ENCODE data around the gene C1QTNF5.
"Not testable (repeated sequence)": the region's sequence is repeated elsewhere in the genome, so short reads cannot be mapped to it uniquely, and the experiment has no call there.

C1QTNF5 gene

DNA sequence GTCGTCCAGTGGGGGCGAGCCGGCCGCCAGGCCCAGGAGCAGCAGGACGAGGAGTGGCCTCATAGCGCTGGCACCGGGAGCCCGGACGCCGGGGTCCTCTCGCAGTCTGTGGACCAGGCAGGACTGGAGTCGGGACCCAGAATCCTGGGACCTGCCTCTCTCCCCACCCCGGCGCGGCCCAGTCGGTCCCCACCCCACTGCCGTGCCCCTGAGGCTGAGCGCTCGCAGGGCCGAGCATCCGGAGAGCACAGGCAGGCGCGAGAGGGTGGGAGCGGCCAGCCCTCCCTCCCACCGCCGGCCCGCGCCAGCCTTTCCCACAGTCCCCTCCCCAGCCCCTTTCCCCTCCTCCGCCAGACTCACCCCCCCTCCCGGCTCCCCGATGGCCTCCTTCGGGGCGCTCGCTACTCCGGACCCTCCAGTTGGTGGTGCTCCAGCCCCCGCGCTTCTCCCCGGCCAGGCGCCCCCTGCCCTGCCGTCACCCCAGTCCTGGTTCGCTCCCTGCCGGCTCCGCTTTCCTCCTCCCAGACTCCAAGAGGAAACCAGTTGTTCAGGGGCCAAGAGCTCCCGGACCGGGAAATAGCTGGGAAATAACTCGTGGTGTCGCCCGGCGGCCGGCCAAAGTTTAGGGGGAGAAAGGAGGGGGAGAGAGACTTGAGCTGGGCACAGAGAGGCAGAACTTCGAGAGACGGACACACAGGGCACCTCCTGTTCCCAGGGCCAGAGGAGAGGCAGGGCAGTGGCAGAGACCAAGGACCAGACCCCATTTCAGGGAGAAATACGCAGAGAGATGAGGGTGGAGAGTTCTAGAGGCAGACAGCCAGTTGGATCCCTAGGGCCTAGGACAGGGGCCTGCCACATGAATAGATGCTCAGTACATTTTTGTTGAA lies at the start of gene C1QTNF5:
C1QTNF5 (minus strand) TSS at position 549 of the 887 bp plus-strand sequence; CDS start at position 63, 486 bp downstream.
- no peak for DNase-seq

- DNase-seq: peak; percentile 48
Observed at GRCh38 chr11:119389611-119390254, 49.0 kb upstream of the C1QTNF5 start.

DNA sequence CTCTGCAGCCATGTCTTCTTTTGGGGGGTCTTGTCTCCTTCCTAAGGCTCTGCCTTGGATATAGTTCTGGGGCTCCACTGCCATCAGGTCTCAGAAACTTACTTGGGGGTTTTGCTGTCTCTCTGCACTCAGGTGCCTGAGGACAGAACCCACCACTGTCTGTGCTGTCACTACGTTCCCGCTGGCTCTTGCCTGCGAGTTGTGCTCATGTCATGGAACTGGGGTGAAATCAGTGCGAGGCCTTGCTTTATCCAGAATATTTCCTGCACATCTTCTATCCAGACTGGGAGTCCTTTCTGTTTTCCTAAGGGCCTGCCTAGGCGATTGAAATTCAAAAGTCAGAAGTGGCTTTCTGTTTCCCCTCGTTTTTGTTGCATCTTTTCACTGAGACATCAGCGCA lies 47.4 kb upstream of the C1QTNF5 start:
- no peak for DNase-seq

DNA sequence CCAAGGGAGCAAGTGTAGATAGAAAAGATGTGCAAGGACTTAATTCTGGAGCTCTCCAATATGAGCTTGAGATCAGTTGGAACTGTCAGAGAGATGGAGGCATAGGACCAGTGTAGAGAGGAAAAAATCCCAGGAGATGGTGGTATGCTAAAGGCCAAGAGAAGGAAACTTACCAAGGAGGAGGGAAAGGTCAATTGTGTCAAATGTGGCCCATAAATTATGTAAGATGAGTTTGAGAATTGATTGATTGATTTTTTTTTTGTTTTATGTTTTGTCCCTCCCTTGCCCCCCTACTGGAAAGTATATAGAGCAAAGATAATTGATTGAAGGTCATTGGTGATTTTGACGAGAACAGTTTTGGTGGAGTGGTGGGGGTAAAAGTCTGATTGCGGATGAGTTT lies 43.6 kb upstream of the C1QTNF5 start:
- DNase-seq: no peak

DNA sequence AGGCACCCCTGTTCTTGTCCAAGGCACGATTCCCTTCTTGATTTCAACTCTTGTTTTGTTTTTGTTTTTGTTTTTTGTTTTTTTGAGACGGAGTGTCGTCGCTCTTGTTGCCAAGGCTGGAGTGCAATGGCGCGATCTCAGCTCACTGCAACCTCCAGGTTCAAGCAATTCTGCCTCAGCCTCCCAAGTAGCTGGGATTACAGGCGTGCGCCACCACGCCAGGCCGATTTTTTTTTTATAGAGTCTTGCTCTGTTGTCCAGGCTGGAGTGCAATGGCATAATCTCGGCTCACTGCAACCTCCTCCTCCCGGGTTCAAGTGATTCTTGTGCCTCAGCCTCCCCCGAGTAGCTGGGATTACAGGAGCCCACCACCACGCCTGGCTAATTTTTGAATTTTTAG lies 41.8 kb upstream of the C1QTNF5 start:
- DNase-seq: not testable (repeated sequence)

DNA sequence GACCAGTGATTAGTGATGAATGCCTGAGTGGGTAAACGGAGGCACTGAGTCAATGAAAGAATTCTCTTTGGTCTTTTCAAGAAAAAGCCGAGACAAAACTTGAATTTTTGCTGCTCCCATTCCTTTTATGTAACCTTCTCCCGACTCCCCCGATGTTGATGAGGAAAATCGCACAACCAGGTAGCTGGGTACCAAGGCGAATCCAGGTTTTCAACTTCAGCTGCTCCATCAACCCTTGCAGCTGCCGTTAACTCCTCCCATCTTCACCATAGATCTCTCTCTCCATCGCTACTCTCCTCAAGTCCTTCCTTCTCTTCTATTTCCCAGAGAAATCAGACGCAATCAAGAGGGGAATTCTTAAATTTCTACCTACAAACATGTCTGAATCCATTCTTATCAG lies 41.4 kb upstream of the C1QTNF5 start:
- no peak for DNase-seq

DNA sequence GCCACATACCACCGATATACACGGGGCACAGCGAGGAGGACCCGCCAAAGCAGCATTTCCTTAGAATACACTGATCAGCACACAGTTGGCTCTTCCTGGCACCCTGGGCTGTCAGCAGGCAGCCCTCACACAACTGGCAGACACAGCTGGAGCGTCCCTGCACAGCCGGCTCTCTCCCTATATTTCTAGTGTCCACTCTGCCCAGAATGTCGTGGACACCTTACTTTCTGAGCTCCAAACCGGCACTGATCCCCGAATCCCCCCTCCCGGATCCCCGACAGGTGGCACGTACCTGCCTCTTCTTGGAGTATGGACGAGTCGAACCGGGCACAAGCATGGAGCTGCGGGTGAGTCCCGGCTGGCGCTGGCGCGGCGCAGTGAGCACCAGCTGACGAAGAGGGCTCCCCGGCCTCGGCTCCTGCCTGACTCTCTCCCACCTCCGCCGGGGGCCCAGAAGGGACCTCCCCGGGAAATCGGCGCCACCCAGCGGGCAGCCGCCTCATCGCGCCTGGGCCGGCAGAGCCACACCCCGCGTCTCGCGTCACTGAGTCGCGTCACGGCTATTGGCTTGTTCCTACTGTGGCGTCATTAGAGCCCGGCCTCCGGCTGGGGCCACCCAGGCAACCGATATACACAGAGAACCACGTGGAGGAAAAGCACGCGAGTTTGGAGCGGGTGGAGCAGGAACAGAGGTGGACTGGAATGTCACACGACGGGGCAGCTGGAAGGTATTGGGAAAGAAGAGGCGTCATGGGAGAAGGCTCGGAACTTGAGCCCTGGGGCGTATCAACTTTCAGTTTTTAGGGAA lies 40.7 kb upstream of the C1QTNF5 start, which contains the start of gene USP2:
USP2 (minus strand) TSS at position 510 of the 808 bp plus-strand sequence. CDS start 8,210 bp downstream, outside the sequence.
- DNase-seq: peak; percentile 97

- DNase-seq: no peak
Observed at GRCh38 chr11:119380827-119381180, 40.1 kb upstream of the C1QTNF5 start.

DNA sequence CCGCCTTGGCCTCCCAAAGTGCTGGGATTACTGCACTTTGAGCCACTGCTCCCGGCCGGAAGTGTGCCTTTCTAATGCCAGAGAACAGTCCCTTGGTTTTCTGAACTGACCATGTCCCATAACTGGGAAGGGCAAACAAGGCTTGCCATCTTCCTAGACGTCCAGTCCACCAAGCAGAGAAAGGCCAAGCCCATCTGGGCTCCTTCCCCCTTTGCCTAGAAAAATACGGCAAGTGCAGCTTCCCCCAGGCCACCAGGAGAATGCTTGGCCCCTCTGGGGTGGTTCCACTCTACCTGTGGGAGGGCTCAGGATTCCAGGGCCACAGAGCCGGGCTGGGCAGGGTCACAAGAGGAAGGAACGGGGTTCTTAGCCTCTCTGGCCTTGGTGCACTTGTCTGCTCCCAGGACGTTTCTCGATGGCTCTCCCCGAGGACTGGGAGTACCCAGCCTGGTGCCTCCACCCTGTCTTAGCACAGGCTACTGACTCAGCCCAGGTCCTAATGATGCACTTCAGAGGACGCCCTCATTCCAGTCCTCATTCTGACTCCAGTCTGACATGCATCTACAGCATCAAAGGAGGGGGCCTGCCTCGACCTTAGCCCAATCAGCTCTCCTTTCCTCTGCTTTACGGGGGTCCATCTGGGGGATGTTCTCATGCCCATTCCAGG lies 39.6 kb upstream of the C1QTNF5 start:
- no peak for DNase-seq

DNA sequence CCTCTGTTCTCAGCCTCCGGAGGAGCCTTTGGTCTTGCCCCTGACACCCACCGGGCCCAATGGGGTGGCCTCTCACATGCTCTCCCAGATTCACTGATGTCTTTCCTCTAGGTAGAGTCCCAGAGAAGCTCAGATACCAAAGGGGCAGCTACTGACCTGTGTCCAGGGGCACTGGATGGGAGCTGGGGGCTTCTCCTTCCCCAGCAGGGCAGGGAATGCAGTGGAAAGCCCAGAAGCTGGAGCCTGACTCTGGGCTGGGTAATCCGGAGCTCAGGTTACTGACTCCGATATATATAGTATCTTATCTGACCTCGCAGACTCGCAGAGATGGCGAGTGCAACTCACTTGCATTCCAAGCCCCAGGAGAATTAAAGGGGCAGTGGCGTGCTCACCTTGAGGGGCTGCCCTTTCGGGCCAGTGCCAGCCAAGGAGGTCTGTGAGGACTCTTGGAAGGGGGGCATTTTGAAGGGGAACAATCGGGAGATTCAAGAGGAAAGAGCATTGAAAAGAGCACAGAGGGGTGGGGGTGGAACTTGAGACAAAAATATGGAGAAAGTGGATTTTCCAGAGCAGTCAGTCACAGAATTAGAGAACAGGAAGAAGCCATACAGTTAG lies 38.3 kb upstream of the C1QTNF5 start:
- DNase-seq: no peak

GRCh38 chr11:119377961-119378667 lies 37.4 kb upstream of the C1QTNF5 start:
- DNase-seq: no peak

DNA sequence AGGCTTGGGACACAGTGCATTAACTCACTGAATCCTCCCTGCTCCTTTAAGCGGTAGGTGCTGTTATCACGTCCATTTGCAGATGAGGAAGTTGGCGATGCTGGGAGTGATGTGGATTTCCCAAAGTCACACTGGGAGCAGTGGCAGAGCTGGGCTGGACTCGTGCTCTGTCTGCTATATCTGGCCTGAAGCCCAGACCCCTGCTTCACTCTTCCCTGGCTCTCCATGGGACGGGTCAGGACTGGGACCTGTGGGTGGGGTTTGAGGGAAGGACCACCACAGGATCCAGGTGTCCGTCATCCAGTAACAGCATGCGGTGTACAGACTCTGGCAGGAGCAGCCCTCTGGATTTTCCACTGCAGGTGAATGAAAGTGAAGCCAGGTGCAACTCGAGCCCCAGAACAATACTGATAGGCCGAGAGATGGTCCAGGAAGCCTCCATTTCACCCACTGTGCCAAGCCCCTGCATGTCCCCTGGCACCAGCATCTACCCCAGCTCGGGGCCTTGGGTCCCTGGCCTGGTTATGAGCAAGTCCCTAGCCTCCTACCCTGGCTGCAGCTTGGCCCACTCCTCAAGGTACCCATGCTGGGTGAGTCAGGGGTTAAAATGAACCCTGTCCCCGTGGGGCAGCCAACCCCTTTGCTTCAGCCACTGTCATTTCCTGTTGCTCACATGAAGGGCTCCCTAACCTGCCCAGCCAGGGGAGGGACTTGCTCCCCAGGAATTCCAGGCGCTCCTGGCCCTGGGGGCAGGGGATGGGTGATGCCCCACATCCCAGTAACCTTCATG lies 36.6 kb upstream of the C1QTNF5 start:
- no peak for DNase-seq

- no peak for DNase-seq
Observed at GRCh38 chr11:119376197-119376847, 35.6 kb upstream of the C1QTNF5 start.

DNA sequence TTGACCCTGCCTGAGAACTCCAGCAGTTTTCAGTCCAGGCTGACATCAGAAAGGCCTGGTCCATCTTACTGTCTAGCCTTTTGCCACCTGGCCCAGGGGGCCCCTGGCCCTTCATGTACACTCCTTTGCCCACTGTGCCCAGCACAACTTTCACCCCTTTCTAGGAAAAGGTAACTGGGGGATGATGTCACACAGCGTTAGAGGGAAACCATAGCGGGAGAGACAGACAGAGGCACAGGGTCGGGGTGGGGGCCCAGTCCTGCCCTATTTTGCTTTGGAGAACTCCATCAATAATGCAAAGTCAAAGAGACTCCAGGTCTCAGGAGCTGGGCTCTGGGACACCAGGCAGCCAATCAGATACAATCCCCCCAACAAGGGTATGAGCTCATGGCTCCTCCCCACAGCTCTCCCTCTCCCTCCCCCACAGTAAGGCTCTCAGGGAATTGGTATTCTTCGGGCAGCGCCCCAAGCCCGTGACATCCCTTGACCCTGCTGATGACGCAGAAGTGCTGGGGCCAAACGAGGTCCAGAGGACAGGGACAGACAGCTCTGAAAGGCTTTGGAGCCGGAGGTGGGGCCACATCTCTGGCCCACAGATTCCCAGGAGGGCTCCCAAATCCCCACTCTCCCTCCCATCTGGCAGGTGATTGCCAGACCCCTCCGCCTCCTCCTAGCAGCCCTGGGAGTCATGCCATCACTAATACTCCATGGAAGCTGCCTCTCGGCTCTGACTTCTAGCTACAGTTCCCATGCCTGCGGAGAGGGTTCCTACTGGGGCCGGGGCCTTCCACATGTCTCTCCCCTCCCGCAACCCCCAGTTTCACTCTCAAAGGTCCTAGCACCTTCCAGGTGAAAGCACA lies 34.9 kb upstream of the C1QTNF5 start:
- no peak for DNase-seq

- DNase-seq: peak; percentile 45
Observed at GRCh38 chr11:119374632-119375336, 34.1 kb upstream of the C1QTNF5 start.

- DNase-seq: peak; percentile 63
Observed at GRCh38 chr11:119373921-119374631, 33.4 kb upstream of the C1QTNF5 start.

DNA sequence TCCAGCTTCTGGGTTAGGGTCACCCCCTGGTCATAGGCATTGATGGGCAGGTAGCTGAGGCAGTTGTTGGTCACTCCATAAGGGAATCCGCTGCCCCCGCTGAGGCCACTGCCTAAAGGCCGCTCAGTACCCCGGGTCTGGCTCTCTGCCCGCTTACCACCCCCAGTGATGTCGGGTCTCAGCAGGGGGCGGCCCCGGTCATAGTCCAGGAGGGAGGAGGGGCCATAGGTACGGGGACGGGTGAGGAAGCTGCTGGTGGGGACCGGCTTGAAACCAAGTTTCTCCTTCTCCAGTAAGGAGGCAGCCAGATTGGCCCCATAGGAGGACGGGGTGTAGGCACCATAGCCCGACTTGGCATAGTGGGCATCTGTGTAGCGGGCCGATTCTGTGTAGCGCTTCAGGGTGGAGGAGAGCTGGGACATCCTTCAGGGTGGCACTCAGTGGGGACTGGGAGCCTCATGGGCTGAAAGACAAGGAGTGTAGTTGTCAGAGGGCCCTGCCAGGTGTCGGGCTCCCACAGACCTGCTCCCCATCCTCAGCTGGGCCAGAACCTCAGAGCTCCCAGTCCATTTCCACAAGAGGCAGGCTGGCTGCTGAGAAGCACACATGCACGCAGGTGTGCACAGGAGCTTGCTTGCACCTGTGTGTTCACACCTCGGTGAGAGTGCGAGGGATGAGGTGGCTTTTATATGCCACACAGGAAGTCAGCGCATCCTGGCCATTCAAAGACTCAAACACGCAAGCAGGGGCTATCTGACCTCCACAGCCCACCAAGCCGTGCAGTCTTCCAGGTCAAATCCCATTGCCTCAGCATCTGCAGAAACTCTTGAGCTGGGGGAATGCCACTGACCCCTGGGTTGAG lies 32.6 kb upstream of the C1QTNF5 start:
- DNase-seq: no peak
